ENCODE measurements around the gene SNCG. TPM values are rescaled to one million over a fixed set of nuclear protein-coding genes. Genes with fewer than 3 reads are reported as not detected.

SNCG gene
- total RNA-seq, 1 donor from 2014 or later = 23.5 TPM

GRCh38 chr10:86956848-86957448 lies 1.5 kb upstream of the SNCG start:
- DNase-seq (peak; percentile 43), ATAC-seq (ENCODE audit: poor library complexity) (no peak)
- intact Hi-C loops (cut with DNase I) = no loop called here

GRCh38 chr10:86957471-86958115 lies 806 bp upstream of the SNCG start, which contains the start of gene MMRN2:
Gene MMRN2 (minus strand): TSS chr10:86957615. CDS start chr10:86957541, 74 bp downstream.
- intact Hi-C loops (cut with DNase I) = no loop called here
- DNase-seq (peak; percentile 60), ATAC-seq (ENCODE audit: poor library complexity) (no peak)

- ATAC-seq (ENCODE audit: poor library complexity) (peak; percentile 45), DNase-seq (peak; percentile 68)
- intact Hi-C loops (cut with DNase I) = no loop called here
Observed at GRCh38 chr10:86958901-86959736, 720 bp downstream of the SNCG start.

- no peak for DNase-seq
- ATAC-seq (ENCODE audit: poor library complexity) = no peak
- intact Hi-C loops (cut with DNase I) = no loop called here
Observed at GRCh38 chr10:86959737-86960002, 1.3 kb downstream of the SNCG start.

- intact Hi-C loops (cut with DNase I) = no loop called here
- peak; percentile 67 for DNase-seq
- peak; percentile 50 for ATAC-seq (ENCODE audit: poor library complexity)
Observed at GRCh38 chr10:86960003-86960862, 1.8 kb downstream of the SNCG start.

GRCh38 chr10:86960863-86961434 lies 2.5 kb downstream of the SNCG start:
- DNase-seq (peak; percentile 24), ATAC-seq (ENCODE audit: poor library complexity) (no peak)
- intact Hi-C loops (cut with DNase I) = no loop called here

- DNase-seq = peak; percentile 39
- intact Hi-C loops (cut with DNase I) = no loop called here
- no peak for ATAC-seq (ENCODE audit: poor library complexity)
Observed at GRCh38 chr10:86961481-86962091, 3.2 kb downstream of the SNCG start.

- ATAC-seq (ENCODE audit: poor library complexity) (no peak), DNase-seq (no peak)
- intact Hi-C loops (cut with DNase I) = no loop called here
Observed at GRCh38 chr10:86962136-86962980, 4.0 kb downstream of the SNCG start.

- DNase-seq = peak; percentile 35
- no peak for ATAC-seq (ENCODE audit: poor library complexity)
- intact Hi-C loops (cut with DNase I) = no loop called here
Observed at GRCh38 chr10:86962981-86963310, 4.5 kb downstream of the SNCG start.

GRCh38 chr10:86963341-86963919 lies 5.0 kb downstream of the SNCG start:
- ATAC-seq (ENCODE audit: poor library complexity) (no peak), DNase-seq (no peak)
- intact Hi-C loops (cut with DNase I) = no loop called here

GRCh38 chr10:86964061-86964846 lies 5.9 kb downstream of the SNCG start:
- DNase-seq (peak; percentile 39), ATAC-seq (ENCODE audit: poor library complexity) (no peak)
- intact Hi-C loops (cut with DNase I) = no loop called here

- no peak for ATAC-seq (ENCODE audit: poor library complexity)
- intact Hi-C loops (cut with DNase I) = no loop called here
- no peak for DNase-seq
Observed at GRCh38 chr10:86964847-86965190, 6.4 kb downstream of the SNCG start.

GRCh38 chr10:86965986-86966654 lies 7.7 kb downstream of the SNCG start:
- intact Hi-C loops (cut with DNase I) = no loop called here
- DNase-seq (no peak), ATAC-seq (ENCODE audit: poor library complexity) (no peak)

- DNase-seq (peak; percentile 35), ATAC-seq (ENCODE audit: poor library complexity) (no peak)
- intact Hi-C loops (cut with DNase I) = no loop called here
Observed at GRCh38 chr10:86967481-86967941, 9.1 kb downstream of the SNCG start.

GRCh38 chr10:86968271-86968993 lies 10.0 kb downstream of the SNCG start, which contains the start of gene ADIRF:
Gene ADIRF (plus strand): TSS chr10:86968482. CDS start chr10:86968545, 63 bp downstream.
- intact Hi-C loops (cut with DNase I) = no loop called here
- DNase-seq (peak; percentile 82), ATAC-seq (ENCODE audit: poor library complexity) (peak; percentile 14)

All from Right ventricle myocardium superior (tissue), 1 donor.